NK-92 treated with Interleukin-12 subunit alpha and Interleukin-12 subunit beta, amount 100 ng/mL, for 24 hours (cell line): ENCODE measurements around the gene MARCHF9.

ENCODE experiments used
- DNase-seq: peaks from one replicate; lab custom pipeline; 2025; lab: John Stamatoyannopoulos, UW

Gene MARCHF9

DNA sequence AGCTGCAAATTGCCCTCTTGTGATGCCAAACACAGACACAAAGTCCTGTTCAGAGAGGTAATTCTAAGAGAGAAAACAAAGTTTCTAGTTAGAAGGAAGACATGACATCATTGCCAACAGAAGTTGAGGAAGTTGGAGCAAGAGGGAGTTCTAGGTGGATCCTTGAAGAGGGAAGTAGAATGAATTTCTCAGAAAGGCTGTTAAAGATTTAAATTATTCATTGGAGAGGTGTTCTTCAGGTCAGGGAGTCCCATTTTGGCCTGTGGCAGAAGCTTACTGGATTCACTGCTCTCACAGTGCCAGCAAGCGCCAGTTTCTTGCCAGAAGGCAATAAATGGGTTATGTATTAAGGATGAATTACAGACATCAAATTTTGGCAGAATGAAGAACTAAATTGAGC is 43.0 kb downstream of the MARCHF9 start:
- no peak for DNase-seq

DNA sequence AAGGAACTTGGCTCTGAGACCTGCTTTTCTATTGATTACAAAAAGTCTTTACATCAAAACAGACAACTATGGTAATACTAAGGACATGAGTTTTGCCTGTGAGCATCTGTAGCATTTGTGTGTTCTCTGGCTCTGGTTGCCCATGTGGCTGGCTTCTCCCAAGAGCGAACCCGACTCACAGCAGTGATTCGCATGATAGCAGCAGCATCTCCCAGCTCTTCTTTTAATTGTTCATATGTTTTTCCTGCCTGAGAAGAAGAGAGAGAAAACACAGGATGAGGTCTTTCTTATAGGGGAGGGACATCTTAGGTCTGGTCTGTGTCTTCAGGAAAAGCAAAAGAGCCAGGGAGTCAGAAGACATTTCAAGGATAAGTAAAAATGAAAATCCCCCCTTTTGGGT is 46.1 kb downstream of the MARCHF9 start:
- DNase-seq: no peak

DNA sequence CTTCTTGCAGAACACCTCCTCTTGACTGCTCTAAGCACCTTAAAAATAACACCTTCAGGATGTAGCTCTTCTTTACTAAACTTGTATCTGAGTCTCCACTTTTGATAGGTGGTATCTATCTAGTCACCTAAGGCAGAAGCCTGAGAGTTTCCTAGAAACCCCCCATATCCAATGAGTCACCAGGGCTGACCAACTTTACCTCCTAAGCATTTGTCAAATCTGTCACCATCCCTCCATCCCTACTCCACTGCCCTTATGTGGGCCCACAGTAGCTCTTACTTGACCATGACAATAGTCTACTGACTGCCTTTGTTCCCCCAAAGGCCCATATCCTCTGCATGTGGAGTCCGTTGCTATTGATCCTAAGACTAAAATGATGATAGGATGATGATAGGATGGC is 47.7 kb downstream of the MARCHF9 start:
- DNase-seq: no peak

DNA sequence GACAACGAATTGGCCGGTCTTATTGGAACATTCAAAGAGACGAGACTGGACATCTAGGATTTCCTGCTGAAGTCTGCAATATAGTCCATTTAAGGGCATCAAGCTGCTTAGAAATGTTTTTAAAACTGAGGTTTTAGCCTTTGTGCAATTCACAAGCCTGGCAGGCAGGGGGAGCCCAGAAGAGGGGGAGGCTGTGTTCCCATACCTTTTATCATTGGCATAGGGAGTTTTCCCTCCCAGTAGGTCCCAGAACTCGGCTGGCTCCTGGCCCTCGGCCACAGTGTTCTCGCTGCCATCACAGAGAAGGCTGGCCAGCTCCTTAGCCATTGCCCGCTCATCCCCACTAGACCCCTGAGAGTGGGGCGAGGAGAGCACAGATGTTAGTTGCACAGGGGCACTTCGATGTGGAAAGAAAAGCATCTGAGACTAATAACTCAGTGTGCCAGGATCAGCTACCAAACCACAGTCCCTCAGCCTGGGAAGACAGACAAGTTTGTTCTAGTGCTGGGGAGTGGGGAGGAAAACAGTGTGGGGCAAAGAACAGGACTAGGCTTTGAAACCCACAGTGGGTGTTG is 48.5 kb downstream of the MARCHF9 start:
- DNase-seq: no peak

DNA sequence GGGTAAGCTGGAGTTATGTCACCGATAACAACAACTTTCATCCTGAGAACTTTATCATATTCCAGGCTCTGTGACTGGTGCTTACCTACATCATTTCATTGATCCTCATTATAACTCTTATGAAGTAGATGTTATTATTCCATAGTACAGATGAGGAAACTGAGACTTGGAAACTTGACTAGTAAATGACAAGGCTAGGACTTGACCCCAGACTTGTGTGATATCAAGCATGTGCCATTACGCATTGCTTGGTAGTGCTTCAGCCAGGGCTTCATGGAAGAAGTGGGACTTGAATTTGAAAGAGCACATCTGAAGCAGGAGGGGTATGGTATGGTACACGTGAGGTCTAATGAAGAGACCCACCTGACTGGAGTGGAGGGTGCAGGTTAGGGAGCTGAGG is 51.8 kb downstream of the MARCHF9 start:
- DNase-seq: no peak

DNA sequence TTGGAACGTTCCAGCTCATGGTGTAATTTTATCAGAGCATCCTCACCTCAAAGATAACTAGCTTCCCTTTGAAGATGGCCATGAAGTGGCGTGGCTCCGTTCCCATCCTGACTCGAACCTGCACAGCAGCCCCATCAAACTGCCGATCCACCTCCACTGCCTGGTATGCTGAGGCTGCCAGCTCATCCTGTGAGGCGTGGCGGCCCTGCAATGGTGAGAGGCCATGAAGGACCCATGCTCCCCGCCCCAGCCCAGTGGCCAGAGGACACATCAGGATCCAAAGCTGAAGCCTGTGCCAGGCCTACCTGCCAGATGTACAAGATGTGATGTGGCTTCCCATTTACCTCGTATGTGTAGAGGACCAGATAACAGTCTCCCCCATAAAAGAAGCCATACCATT is 52.4 kb downstream of the MARCHF9 start:
- no peak for DNase-seq

DNA sequence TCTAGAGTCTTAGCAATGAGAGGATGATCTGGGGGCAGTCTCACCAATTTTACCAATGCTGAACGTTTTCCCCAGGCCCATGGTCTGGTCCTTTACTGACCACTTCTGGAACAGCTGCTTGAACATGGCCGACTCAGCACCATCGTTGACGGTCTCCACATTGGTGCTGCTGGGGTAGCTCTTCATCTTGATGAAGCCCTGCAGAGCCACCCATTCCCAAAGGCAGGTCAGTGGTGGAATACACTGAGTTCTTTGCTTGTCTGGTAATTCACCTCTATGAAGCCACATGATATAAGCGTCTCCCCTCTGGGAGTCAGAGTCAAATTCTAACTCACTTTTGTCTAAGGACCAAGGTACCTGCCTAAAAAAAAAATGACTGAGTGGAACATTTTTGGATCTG is 53.4 kb downstream of the MARCHF9 start:
- DNase-seq: no peak

DNA sequence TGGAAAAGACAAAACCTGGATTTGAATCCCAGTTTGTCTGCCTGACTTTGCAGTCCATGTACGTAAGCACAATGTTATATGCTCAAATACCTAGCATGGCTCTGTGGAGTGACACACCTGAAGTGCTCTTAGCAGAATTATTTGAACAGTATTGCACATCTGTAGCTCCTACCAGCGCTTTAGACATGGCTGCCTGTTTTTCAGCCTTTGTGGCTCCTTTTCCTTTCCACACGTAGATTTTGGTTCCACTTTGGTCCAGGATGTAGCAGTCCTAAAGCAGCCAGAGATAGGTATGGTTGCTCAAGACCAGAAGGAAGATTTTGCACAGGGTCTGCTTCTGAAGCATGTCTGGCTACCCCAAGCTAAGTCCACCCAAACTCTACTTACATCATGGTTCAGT is 54.5 kb downstream of the MARCHF9 start:
- DNase-seq: no peak
